SK-MEL-5 (cell line): ENCODE data around the gene UGT2B7. TPM values are rescaled to one million over a fixed set of nuclear protein-coding genes. Genes with fewer than 3 reads are reported as not detected.

Experiments used
- DNase-seq: peaks from one replicate; pipeline ENCODE4 v3.0.0-alpha.2; 2016; ENCODE audit warnings: low read depth, low spot score
- in situ Hi-C: cut with HindIII; loops from 2 replicates; pipeline ENCODE4 v1.10.0; 2016; ENCODE audit warnings: low sequenced_read_pairs, high pct_unique_total_duplicates, low pct_unique_long_range_greater_than_20kb
- total RNA-seq: library from RNA; depleted of rRNA; stranded (reverse); fragments of >200 nt; shearing (Covaris generic); gene quantifications from 2 replicates; pipeline ENCODE4 v1.2.3, GENCODE V29; 2014; rRNA removed

UGT2B7 gene
- total RNA-seq, 1 experiment from 2014 or later: 4.7 TPM

DNA sequence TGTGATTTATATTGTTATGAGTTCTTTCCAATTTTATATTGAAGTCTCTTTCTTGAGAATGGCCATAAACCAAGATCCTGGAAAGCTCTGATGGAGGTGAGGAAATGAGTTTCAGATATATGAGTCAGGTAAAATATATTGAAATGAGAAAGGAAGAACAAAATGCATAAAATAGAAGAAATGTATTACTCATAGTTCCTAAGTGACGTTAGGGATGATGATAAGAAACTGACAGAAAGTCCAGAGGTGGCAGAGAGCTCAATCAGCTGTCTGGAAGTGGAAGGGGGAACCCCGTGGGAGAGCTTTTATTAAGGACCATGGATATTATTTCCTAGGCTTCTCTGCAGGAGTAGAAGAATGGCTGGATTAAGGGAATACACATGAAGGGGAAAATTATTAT lies 24.6 kb downstream of the UGT2B7 start:
- in situ Hi-C loops: no loop called here
- DNase-seq: no peak

DNA sequence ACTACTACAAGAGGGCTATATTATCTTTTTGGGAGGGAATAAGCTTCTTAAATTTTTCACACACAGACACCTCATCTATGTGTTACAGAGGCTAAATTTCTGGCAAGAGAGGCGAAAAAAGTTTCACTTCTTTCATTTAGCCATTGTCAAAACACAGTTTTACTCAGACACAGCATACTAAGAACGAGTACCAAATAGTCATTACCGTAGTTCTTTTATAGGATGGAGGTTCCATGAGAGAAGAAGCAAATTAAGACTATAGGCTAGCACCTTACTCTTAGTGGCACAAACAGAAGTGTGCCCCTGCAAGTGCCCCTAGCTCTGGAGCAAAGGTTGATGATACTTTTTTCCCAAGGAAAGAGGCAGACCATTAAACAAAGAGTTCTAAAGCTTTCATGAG lies 26.2 kb downstream of the UGT2B7 start:
- no peak for DNase-seq
- in situ Hi-C loops: no loop called here

DNA sequence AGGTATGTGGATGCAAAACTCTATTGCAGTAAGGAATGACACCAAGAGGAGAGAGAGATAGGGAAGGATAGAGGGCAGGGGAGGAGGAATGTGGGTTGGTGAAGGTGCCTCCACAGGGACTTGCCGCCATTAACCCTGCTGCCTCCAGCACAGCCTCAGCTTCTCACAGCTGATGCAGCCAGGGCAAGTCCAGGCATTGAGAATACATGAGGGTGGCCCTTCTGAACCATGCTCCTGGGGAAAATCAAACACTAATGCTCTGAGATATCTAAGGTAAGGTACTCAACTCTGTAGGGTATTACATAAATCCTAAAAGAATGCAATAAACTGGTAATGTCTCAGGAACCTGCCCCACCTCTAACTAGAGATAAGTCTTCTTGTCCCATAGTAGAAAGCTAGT lies 28.7 kb downstream of the UGT2B7 start:
- in situ Hi-C loops: no loop called here
- no peak for DNase-seq

DNA sequence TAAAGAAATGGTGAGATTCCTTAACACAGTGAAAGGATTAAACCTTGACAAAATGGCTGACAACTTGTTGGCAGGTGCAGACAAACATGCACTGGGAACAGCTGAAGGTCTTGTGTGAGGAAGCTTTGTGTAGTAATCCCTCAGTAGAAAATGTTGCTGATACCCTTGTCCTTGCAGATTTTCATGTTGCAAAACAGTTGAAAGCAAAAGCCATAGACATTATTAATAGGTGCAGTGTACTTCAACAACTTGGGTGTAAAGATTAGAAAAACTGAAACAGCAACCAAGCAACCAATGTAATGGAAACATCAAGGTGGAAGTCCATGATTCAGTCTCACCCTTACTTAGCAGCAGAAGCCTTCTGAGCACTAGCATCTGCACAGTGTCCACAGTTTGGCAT lies 29.8 kb downstream of the UGT2B7 start:
- in situ Hi-C loops: no loop called here
- no peak for DNase-seq

DNA sequence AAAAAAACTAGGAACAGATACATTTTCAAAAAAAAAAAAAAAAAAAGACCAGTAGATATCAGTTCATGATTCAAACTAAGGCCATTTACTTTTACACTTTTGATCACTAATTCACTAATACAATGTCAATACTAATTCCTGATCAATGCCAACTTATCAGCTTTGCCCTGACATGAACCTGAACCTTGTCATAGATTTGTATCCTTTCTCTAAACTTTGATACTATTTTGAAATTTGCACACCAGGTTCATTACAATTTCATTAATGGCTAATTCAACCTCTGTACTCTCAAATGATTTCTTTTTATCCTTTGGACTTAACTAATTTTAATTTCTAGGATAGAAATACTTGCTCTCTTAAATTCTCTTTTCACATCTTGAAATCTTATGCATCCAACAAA lies 37.7 kb downstream of the UGT2B7 start:
- in situ Hi-C loops: no loop called here
- DNase-seq: no peak

DNA sequence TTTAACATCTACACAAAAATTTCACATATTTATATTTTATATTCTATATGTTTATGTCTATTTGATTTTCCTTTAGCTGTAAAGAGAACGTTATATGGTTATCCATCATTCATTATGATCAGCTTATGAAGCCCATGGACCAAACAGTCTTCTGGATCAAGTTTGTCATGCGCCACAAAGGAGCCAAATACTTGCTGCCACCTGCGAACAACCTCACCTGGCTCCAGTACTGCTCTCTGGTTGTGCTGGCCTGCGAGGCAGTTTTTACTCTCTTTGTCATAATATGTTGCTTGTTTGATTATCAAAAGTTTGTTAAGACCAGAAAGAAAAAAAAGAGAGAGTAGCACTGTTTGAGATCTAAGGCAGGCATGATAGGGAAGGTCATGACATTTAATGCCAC lies 38.2 kb downstream of the UGT2B7 start:
- no peak for DNase-seq
- in situ Hi-C loops: no loop called here

DNA sequence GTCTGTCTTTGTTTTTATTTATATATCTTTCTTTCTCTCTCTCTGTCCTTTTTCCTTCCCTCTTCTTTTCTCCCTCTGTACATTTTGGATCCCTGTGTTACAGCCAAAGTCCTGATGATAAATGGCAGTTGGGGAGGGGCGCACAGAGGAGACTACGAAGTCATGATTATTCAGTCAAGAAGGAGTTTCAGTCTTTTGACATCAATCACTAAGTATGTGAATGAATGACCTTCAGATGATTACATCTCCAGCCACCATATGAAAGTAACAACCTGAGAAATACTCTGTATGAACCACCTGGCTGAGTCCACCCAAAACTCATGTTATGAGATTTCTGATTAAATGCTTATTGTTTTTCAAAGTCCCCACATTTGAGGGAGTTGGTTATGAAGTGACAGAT lies 45.0 kb downstream of the UGT2B7 start:
- DNase-seq: no peak
- in situ Hi-C loops: no loop called here

DNA sequence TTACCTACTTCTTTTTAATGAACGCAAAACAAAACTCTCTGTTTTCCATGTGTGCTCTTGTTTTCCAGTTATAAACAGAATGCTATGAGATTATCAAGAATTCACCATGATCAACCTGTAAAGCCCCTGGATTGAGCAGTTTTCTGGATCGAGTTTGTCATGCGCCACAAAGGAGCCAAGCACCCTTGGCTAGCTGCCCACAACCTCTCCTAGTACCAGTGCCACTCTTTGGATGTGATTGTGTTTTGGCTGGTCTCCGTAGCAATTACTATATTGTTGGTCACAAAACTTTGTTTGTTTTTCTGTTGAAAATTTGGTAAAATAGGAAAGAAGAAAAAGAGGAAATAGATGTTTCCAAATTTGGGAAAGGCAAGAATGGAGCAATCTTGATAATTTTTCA lies 51.1 kb downstream of the UGT2B7 start:
- DNase-seq: no peak
- in situ Hi-C loops: no loop called here

DNA sequence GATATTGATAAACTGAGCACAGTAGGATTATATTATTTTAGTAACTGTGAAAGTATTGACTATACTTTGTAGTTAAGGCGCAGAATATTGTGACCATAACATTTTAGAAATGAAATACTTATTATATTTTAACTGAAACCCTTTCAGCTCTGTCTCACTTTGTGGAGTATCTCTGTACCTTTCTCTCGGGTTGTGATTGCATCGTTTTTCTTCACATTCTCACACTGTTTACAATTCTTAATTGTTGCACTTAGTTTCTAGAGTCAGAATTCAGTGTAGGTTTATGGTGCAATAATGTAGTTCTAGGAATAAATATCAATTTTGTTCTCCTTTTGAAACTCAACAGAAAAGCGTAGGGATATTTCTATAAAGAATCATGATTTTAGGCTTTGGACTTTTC lies 57.7 kb downstream of the UGT2B7 start:
- in situ Hi-C loops: no loop called here
- no peak for DNase-seq

DNA sequence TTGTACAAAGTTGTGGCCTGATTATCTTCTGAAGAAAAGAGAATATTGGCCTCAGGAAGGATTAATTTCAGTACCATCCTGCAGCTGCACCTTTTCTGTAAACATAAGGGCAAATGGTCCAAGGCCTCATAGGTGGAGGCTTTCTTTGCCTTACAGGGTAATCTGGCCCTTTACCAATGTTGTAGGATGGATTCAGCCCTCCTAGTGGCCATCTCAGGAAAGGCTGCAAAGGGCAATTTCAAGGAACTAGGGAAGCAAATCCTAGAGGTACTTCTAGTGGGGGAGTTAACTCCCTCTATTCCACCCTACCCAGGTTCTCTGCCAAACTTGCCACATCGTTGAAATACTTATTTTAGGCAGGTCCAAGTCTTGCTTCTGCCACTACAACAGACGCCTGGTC lies 60.6 kb downstream of the UGT2B7 start:
- in situ Hi-C loops: no loop called here

More for the DNA sequence above, 60.6 kb downstream of the UGT2B7 start:
- DNase-seq: peak; percentile 48

Other genes starting within 250 kb of the UGT2B7 start
- gene UGT2A3, start 144.7 kb upstream of the UGT2B7 start, total RNA-seq: not detected in 2 replicates
- gene UGT2B11, start 118.3 kb downstream of the UGT2B7 start, total RNA-seq: not detected in 2 replicates
- not detected in 2 replicates for gene UGT2B28, start 184.0 kb downstream of the UGT2B7 start, total RNA-seq